Measurements from ENCODE around the gene WDR82. TPM values are rescaled to one million over a fixed set of nuclear protein-coding genes. Genes with fewer than 3 reads are reported as not detected.

Gene WDR82
- total RNA-seq, 1 donor from 2014 or later, result 49.2 TPM

GRCh38 chr3:52238761-52239701 lies 39.4 kb downstream of the WDR82 start, which contains the start of gene TWF2:
Gene TWF2 (minus strand): TSS chr3:52239158. CDS start chr3:52239016, 142 bp downstream.
- Histone ChIP-seq H3K4me1 (peaks cover 8% of the 10 kb centered on the region), H3K27ac (no peak within 1 kb of the TSS), H3F3A (ENCODE audit: low read depth) (no peaks in the 10 kb centered on the region), H3K9me3 (ENCODE audit: low read depth) (no peaks in the 10 kb centered on the region), H2AFZ (replicated peaks) (peak within 1 kb of the TSS; percentile 90), H3K4me3 (peak within 1 kb of the TSS; percentile 87), H4K20me1 (ENCODE audit: low read depth) (peaks cover 10% of the 10 kb centered on the region), H3K9ac (no peak within 1 kb of the TSS), H3K36me3 (no peaks in the 10 kb centered on the region), H3K4me2 (peak within 1 kb of the TSS; percentile 88), H3K27me3 (peaks cover 11% of the 10 kb centered on the region), H3K79me2 (ENCODE audit: low read depth) (peaks cover 7% of the 10 kb centered on the region)
- H3K27me3 Mint-ChIP-seq (ENCODE audit: insufficient read depth, low read depth), result peaks cover 10% of the 10 kb centered on the region
- no peaks in the 10 kb centered on the region for H3K36me3 Mint-ChIP-seq
- DNase-seq (ENCODE audit: low spot score), result peak; percentile 93
- H3K27ac Mint-ChIP-seq, result peak within 1 kb of the TSS; percentile 95
- H3K9me3 Mint-ChIP-seq, result no peaks in the 10 kb centered on the region
- TF ChIP-seq EZH2 (IDR thresholded peaks at IDR 0.05) (no peak), EZH2phosphoT487 (IDR thresholded peaks at IDR 0.05) (no peak), CTCF (IDR thresholded peaks at IDR 0.05) (peak; percentile 46)
- H3K4me3 Mint-ChIP-seq, result peak within 1 kb of the TSS; percentile 97
- peaks cover 29% of the 10 kb centered on the region for H3K4me1 Mint-ChIP-seq

- H3K4me1 Mint-ChIP-seq, result peaks cover 29% of the 10 kb centered on the region
- H3K4me3 Mint-ChIP-seq, result peak overlapping the region; percentile 97
- Histone ChIP-seq H3K4me1 (peaks cover 8% of the 10 kb centered on the region), H3K36me3 (no peaks in the 10 kb centered on the region), H3K27me3 (peaks cover 3% of the 10 kb centered on the region), H3K4me3 (peak overlapping the region; percentile 87), H2AFZ (replicated peaks) (peak overlapping the region; percentile 90), H4K20me1 (ENCODE audit: low read depth) (peaks cover 10% of the 10 kb centered on the region), H3K9ac (no peak overlapping the region), H3K4me2 (peak overlapping the region; percentile 88), H3F3A (ENCODE audit: low read depth) (no peaks in the 10 kb centered on the region), H3K27ac (no peak overlapping the region), H3K79me2 (ENCODE audit: low read depth) (peaks cover 7% of the 10 kb centered on the region), H3K9me3 (ENCODE audit: low read depth) (no peaks in the 10 kb centered on the region)
- H3K9me3 Mint-ChIP-seq, result no peaks in the 10 kb centered on the region
- TF ChIP-seq EZH2 (IDR thresholded peaks at IDR 0.05) (no peak), CTCF (IDR thresholded peaks at IDR 0.05) (no peak), EZH2phosphoT487 (IDR thresholded peaks at IDR 0.05) (no peak)
- peaks cover 7% of the 10 kb centered on the region for H3K27me3 Mint-ChIP-seq (ENCODE audit: insufficient read depth, low read depth)
- DNase-seq (ENCODE audit: low spot score), result peak; percentile 37
- H3K36me3 Mint-ChIP-seq, result no peaks in the 10 kb centered on the region
- peak overlapping the region; percentile 95 for H3K27ac Mint-ChIP-seq
Measured at GRCh38 chr3:52238193-52238760, 40.2 kb downstream of the WDR82 start.

- H3K9me3 Mint-ChIP-seq, result no peaks in the 10 kb centered on the region
- H3K4me1 ChIP-seq, result peaks cover 8% of the 10 kb centered on the region
Measured at GRCh38 chr3:52237657-52238172, 40.7 kb downstream of the WDR82 start.

More at GRCh38 chr3:52237657-52238172, 40.7 kb downstream of the WDR82 start:
- Mint-ChIP-seq H3K27me3 (ENCODE audit: insufficient read depth, low read depth) (peaks cover 4% of the 10 kb centered on the region), H3K4me1 (peaks cover 29% of the 10 kb centered on the region), H3K4me3 (peak overlapping the region; percentile 97), H3K36me3 (no peaks in the 10 kb centered on the region), H3K27ac (no peak overlapping the region)
- Histone ChIP-seq H3K79me2 (ENCODE audit: low read depth) (peaks cover 7% of the 10 kb centered on the region), H3K36me3 (no peaks in the 10 kb centered on the region), H3K27me3 (no peaks in the 10 kb centered on the region), H3K9me3 (ENCODE audit: low read depth) (no peaks in the 10 kb centered on the region), H2AFZ (replicated peaks) (no peak overlapping the region), H3F3A (ENCODE audit: low read depth) (no peaks in the 10 kb centered on the region), H3K4me2 (peak overlapping the region; percentile 88), H4K20me1 (ENCODE audit: low read depth) (peaks cover 10% of the 10 kb centered on the region), H3K27ac (no peak overlapping the region), H3K4me3 (peak overlapping the region; percentile 87), H3K9ac (no peak overlapping the region)
- DNase-seq (ENCODE audit: low spot score), result no peak
- TF ChIP-seq CTCF (IDR thresholded peaks at IDR 0.05) (peak; percentile 11), EZH2phosphoT487 (IDR thresholded peaks at IDR 0.05) (no peak), EZH2 (IDR thresholded peaks at IDR 0.05) (no peak)

Measured in neural progenitor cell (in vitro differentiated cells).